Motor neuron (in vitro differentiated cells): ENCODE data around the gene MYH6. TPM values are rescaled to one million over a fixed set of nuclear protein-coding genes. Genes with fewer than 3 reads are reported as not detected.
"Not testable (repeated sequence)": the region's sequence is repeated elsewhere in the genome, so short reads cannot be mapped to it uniquely, and the experiment has no call there.

Source experiments
- ATAC-seq, 8 experiments: fragments of 200-7000 bp; cut with Tn5 transposase; replicated peaks in 6 of 8; 2 replicates each; pipeline ENCODE4 v1.8.0; 2021; ENCODE audit warnings: mild to moderate bottlenecking in 8 of 8, moderate library complexity in 8 of 8
- H3K27ac ChIP-seq, 2 donors: fragments of 250-450 bp; sonication (Bioruptor Pico); 2 replicates each; pipeline ENCODE4 v1.9.0; 2021; ENCODE audit warnings: antibody characterized with exemption in 2 of 2, mild to moderate bottlenecking in 2 of 2, moderate library complexity in 1 of 2
- H3K4me1 ChIP-seq, 2 donors: fragments of 250-450 bp; sonication (Bioruptor Pico); replicated peaks in 1 of 2; 2 replicates each; pipeline ENCODE4 v1.6.1; 2021; ENCODE audit warnings: antibody characterized with exemption in 2 of 2, mild to moderate bottlenecking in 2 of 2, moderate library complexity in 1 of 2
- H3K4me3 ChIP-seq, 5 donors: fragments of 250-450 bp; sonication (Bioruptor Pico); 2 replicates each; pipeline ENCODE4 v1.9.0; 2021; ENCODE audit warnings: antibody characterized with exemption in 5 of 5, mild to moderate bottlenecking in 5 of 5, moderate library complexity in 4 of 5
- WGBS, 10 experiments: fragments of 450-650 bp; shearing (Covaris generic); methylation state at CpG; one replicate each; pipeline ENCODE4 v1.0.0; 2022; 5-methylcytosine and 5-hydroxymethylcytosine counted together
- in situ Hi-C, 9 experiments: fragments of 400-800 bp; cut with MboI; loops; one replicate each; pipeline ENCODE4 v1.15.0; 2021; ENCODE audit warnings: low sequenced_read_pairs in 9 of 9, low pct_unique_long_range_greater_than_20kb in 2 of 9; ENCODE audit not compliant: unreplicated experiment in 9 of 9
- total RNA-seq, 8 experiments: library from RNA; unstranded; fragments of 300-600 nt; gene quantifications; 2 replicates each; pipeline versions ENCODE4 v1.2.3 to v1.2.4, GENCODE V29; 2022

The MYH6 gene
- total RNA-seq, 8 experiments from 2014 or later, result 0.05 to 0.47 (median 0.14) TPM; not detected in 3

GRCh38 chr14:23389871-23390270 lies 18.2 kb downstream of the MYH6 start:
- H3K4me3 ChIP-seq, ATAC-seq, H3K4me1 ChIP-seq, H3K27ac ChIP-seq, in situ Hi-C loops: not testable (repeated sequence)
- WGBS, 10 experiments, result 27% methylated on average over 3 of the region's 19 CpGs; no CpG with 5 or more reads in 9 of the 10 experiments

- WGBS, 10 experiments, result 13 to 100% (median 66%) methylated on average over 1 to 7 of the region's 12 CpGs; no CpG with 5 or more reads in 2 of the 10 experiments
- Histone ChIP-seq H3K27ac (no peak overlapping the region), H3K4me3 (no peak overlapping the region), H3K4me1 (no peaks in the 10 kb centered on the region)
- in situ Hi-C loops, result no loop called here
- ATAC-seq, result no peak
Measured at GRCh38 chr14:23389396-23389795, 18.7 kb downstream of the MYH6 start.

GRCh38 chr14:23388996-23389395 lies 19.1 kb downstream of the MYH6 start:
- Histone ChIP-seq H3K4me3 (no peak overlapping the region), H3K4me1 (no peaks in the 10 kb centered on the region), H3K27ac (no peak overlapping the region)
- 60% methylated on average over 1 of the region's 8 CpGs; no CpG with 5 or more reads in 9 of the 10 experiments for WGBS, 10 experiments
- in situ Hi-C loops, result no loop called here
- ATAC-seq, result no peak

GRCh38 chr14:23387916-23388882 lies 19.9 kb downstream of the MYH6 start:
- WGBS, 10 experiments, result 33 to 90% (median 68%) methylated on average over 2 to 12 of the region's 26 CpGs; no CpG with 5 or more reads in 3 of the 10 experiments

GRCh38 chr14:23386999-23387398 lies 21.1 kb downstream of the MYH6 start:
- in situ Hi-C loops, result no loop called here
- Histone ChIP-seq H3K4me3 (no peak overlapping the region), H3K27ac (no peak overlapping the region), H3K4me1 (no peaks in the 10 kb centered on the region)
- ATAC-seq, result no peak
- WGBS, 10 experiments, result 0 to 100% (median 83%) methylated on average over 1 of the region's 1 CpG; no CpG with 5 or more reads in 2 of the 10 experiments

More at GRCh38 chr14:23387916-23388882, 19.9 kb downstream of the MYH6 start:
- ATAC-seq, result no peak
- Histone ChIP-seq H3K4me3 (no peak overlapping the region), H3K4me1 (no peaks in the 10 kb centered on the region), H3K27ac (no peak overlapping the region)
- in situ Hi-C loops, result no loop called here

GRCh38 chr14:23386266-23386657 lies 21.8 kb downstream of the MYH6 start:
- in situ Hi-C loops, result not testable (repeated sequence)

GRCh38 chr14:23385642-23386265 lies 22.3 kb downstream of the MYH6 start:
- 45 to 100% (median 93%) methylated on average over 1 to 8 of the region's 18 CpGs; no CpG with 5 or more reads in 2 of the 10 experiments for WGBS, 10 experiments
- no peak overlapping the region for H3K27ac ChIP-seq
- no peak for ATAC-seq
- H3K4me1 ChIP-seq, result no peaks in the 10 kb centered on the region
- in situ Hi-C loops, result no loop called here
- H3K4me3 ChIP-seq, result no peak overlapping the region

More at GRCh38 chr14:23386266-23386657, 21.8 kb downstream of the MYH6 start:
- not testable (repeated sequence) for H3K4me3 ChIP-seq, ATAC-seq, H3K4me1 ChIP-seq, H3K27ac ChIP-seq
- WGBS, 10 experiments, result 0 to 92% methylated on average over 1 to 7 of the region's 17 CpGs; no CpG with 5 or more reads in 8 of the 10 experiments

GRCh38 chr14:23385244-23385641 lies 22.8 kb downstream of the MYH6 start:
- Histone ChIP-seq H3K4me3 (no peak overlapping the region), H3K27ac (no peak overlapping the region), H3K4me1 (no peaks in the 10 kb centered on the region)
- 31 to 100% (median 59%) methylated on average over 1 to 2 of the region's 2 CpGs for WGBS, 10 experiments
- peak in 1 of 8 experiments; percentile 36 for ATAC-seq
- in situ Hi-C loops, result no loop called here

- in situ Hi-C loops, result no loop called here
- no peaks in the 10 kb centered on the region for H3K4me1 ChIP-seq
- no peak overlapping the region for H3K4me3 ChIP-seq
- WGBS, 10 experiments, result 24 to 100% (median 81%) methylated on average over 2 to 9 of the region's 29 CpGs
- no peak overlapping the region for H3K27ac ChIP-seq
- no peak for ATAC-seq
Measured at GRCh38 chr14:23384364-23385080, 23.6 kb downstream of the MYH6 start.

GRCh38 chr14:23382731-23383440 lies 25.2 kb downstream of the MYH6 start:
- Histone ChIP-seq H3K4me3 (no peak overlapping the region), H3K27ac (no peak overlapping the region), H3K4me1 (no peaks in the 10 kb centered on the region)
- ATAC-seq, result no peak
- in situ Hi-C loops, result no loop called here
- WGBS, 10 experiments, result 13 to 80% (median 68%) methylated on average over 2 to 8 of the region's 10 CpGs; no CpG with 5 or more reads in 3 of the 10 experiments

- 96% methylated on average over 4 of the region's 6 CpGs; no CpG with 5 or more reads in 9 of the 10 experiments for WGBS, 10 experiments
- Histone ChIP-seq H3K27ac (no peak overlapping the region), H3K4me1 (no peaks in the 10 kb centered on the region), H3K4me3 (no peak overlapping the region)
- in situ Hi-C loops, result no loop called here
- ATAC-seq, result no peak
Measured at GRCh38 chr14:23382276-23382675, 25.8 kb downstream of the MYH6 start.

GRCh38 chr14:23381871-23382270 lies 26.2 kb downstream of the MYH6 start:
- Histone ChIP-seq H3K4me1 (no peaks in the 10 kb centered on the region), H3K4me3 (no peak overlapping the region), H3K27ac (no peak overlapping the region)
- WGBS, 10 experiments, result 30 to 50% methylated on average over 1 to 2 of the region's 3 CpGs; no CpG with 5 or more reads in 8 of the 10 experiments
- no peak for ATAC-seq
- in situ Hi-C loops, result no loop called here
